ENCODE results near the gene RNASE1.

Gene RNASE1

DNA sequence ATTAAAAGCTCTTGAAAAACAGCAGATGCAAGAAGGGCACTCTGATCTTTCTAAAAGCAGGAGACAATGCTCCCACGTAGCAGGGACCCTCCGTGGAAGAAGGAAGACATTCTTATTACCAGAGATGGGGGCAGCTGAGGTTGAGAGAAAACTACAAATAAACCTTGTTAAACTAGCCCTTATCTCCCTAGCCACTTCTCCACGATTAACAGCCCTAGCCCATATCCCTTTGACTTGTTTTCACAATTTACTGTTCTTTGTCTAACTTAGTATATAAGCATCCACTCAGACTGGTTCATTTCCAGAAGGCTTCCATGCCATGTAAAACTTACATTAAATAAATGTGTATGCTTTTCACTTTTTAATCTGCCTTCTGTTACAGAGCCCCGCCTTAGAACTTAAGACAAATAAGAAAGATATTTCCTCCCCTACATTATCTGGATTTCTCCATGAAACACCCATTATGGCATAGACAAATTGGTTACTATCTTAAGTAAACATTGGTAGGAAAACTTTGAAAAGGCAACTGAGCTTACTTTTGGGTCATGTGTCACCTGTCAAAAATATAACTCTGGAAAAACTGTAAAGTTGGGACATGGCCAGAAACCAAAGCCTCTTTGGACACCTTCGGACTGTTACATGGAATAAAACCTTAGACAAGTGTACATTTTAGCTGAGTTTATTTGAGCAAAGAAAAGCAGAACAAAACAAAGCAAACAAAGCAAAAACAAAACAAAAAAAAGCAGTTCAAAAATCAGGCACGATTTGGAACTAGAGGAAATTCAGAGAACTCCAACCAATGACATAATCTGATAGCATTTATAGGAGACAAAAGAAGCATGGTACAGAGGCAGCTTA lies 4.9 kb upstream of the RNASE1 start:
- no peak for DNase-seq

DNA sequence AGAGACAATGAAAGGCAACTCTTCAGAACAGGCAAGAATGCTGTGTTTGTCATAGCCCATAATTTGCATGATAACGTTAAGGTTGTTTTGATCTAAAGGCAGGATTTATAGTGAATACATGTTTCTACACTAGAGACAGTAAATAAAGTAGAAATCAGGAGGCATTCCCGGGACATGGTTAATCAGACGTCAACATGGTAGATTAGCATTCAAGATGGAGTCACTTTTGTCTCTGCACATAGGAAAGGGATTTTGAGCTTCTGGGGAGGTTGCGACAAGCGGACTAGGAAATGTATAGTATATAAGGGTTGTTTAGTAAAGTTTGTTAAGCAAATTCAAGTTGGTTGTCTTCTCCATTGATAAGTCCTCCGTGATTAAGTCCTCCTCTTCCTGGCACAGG lies 2.8 kb upstream of the RNASE1 start:
- DNase-seq: no peak

DNA sequence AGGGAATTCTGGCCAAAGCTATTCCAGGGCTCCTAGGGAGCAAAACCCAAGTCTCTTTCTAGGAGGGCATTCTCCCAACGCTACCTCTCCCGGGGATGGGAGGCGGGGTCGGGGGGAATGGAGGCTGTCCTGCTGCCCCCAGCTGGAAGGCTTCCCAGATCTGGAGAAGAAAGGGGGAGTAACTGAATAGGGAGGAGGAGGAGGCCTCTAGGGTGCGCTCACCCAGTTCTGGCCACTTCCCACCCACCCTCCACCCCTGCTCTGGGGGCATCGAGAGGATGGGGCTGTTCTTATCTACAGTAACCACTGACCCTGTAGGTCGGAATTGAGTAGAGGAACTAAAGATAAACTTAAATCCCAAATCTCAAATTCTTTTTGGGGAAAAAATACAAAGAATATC lies 579 bp upstream of the RNASE1 start:
- DNase-seq: no peak

DNA sequence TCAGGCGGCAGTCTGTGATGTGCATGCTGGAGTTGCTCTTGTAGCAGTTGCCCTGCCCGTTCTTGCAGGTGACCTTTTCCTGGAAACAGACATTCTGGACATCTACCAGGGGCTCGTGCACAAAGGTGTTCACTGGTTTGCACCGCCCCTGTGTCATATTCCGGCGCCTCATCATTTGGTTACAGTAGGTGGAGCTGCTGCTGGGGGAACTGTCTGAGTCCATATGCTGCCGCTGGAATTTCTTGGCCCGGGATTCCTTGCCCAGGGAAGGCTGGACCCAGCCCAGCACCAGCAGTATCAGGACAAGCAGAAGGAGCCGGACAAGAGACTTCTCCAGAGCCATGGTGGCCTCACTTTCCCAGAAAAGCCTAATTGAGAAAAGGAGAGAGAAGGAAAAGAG lies 918 bp downstream of the RNASE1 start:
- DNase-seq: no peak

DNA sequence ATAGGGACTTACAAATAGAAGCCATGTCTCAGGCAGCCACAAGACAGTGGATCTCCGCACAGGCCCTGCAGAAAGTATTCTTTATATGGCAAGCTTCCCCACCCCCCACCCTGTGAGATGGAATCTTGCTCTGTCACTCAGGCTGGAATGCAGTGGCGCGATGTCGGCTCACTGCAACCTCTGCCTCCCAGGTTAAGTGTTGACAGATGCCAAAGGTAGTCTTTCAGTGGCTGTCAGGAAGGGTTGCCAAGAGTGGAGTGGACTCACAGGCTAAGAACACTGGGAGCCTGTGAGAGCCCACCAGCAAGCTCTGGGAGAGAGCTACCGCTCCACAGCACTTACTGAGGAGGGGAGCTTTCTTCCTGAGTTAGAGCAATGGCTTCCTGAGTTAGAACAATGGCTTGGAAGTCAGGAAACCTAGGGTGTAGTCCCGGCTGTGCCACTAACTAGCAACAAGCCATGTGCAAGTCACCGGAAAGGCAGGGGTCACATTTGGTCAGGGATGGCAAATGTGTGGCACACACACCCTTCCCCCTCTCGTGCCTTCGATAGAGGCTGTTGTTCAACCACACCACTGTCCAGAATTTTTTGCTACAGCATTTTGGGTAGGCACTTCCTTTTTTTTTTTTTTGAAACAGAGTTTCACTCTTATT lies 2.6 kb downstream of the RNASE1 start:
- DNase-seq: no peak

DNA sequence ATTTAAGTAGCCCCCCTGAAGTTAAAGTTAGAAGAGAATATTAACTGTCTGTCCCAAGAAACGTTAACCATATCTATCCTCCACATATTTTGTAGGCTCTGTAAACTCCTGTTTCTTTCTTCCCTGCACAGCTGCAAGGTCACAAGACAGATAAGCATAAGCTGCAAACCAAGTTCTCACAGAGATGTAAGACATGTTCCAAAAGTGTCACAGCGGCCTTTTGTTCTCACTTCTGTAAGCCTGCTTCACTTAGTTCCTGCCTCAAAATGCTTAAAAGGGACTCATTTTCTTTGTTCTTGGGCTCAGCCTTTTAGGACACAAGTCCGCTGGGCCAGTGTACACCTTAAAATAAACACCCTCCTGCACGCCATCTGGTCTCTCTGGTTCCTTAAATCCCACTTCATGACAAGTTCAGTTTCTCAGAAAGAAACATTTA lies 3.2 kb downstream of the RNASE1 start:
- DNase-seq: no peak

DNA sequence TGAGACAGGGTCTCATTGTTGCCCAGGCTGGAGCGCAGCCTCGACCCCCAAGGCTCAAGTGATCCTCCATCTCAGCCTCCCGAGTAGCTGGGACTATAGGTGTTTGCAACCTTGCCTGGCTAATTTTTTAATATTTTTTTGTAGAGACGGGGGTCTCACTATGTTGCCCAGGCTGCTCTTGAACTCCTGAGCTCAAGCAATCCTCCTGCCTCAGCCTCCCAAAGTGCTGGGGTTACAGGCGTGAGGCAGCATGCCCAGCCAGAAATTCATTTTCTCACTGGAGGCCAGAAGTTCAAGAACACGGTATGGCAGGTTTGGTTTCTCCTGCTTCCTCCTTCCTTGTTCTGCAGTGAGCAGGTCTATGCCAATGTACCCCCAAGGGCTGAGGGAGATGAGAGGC lies 3.7 kb downstream of the RNASE1 start:
- no peak for DNase-seq

DNA sequence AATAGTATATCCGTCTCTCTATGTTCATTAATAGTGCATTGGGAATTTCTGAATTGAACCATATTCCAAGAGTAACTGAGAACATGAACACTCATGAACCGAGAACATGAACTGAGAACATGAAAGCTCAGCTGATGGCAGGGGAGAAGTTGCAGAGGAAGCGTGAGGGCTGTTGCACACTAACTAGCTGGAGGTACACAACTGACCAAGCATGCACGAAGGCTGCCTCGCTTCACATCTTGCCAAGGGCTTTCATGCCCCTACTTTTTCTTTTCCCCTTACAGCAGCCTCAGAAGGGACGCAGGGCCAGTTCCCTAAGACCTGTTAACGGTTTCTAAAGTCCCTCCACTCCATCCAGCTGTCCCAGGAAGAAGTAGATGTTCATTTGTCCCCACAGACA lies 4.3 kb downstream of the RNASE1 start:
- DNase-seq: no peak

DNA sequence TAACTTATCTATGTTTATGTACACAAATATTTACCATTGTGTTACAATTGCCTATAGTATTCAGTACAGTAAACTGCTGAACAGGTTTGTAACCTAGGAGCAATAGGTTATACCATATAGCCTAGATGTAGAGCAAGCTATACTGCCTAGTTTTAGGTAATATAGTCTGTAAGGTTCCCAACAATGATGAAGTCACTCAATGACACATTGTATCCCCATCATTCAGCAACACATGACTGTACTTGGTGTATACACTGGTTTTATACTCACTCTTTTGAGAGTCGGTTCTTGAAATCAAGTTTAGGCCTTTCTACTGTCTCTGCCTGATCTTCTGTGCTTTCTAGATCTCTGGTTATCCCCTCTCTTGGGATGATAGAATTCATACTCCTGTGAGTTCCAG lies 5.5 kb downstream of the RNASE1 start:
- DNase-seq: no peak

DNA sequence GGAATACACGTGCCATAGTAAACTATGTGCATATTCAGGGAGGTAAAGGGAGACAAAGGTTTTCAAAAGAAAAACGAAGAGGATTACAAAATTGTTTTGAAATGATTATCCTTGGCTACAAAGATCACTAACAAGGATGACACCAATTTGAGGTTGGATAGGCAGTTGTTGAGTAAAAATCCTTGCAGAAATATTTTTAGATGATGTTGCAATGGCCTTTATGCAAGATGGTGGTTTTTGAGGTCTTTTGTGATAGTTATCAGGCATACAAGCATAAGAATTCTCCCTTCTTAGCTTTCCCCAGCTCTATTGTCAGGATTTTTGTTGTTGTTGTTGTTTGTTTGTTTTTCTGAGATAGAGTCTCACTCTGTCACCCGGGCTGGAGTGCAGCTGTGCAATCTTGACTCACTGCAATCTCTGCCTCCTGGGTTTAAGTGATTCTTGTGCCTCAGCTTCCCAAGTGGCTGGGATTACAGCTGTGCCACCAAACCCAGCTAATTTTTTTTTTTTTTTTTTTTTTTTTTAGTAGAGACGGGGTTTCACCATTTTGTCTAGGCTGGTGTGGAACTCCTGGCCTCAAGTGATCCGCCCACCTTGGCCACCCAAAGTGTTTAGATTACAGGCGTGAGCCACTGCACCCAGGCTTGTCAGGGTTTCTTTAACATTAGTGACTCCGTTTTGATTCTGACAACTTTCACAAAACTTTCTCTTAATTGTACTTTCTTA lies 7.8 kb downstream of the RNASE1 start:
- no peak for DNase-seq

DNA sequence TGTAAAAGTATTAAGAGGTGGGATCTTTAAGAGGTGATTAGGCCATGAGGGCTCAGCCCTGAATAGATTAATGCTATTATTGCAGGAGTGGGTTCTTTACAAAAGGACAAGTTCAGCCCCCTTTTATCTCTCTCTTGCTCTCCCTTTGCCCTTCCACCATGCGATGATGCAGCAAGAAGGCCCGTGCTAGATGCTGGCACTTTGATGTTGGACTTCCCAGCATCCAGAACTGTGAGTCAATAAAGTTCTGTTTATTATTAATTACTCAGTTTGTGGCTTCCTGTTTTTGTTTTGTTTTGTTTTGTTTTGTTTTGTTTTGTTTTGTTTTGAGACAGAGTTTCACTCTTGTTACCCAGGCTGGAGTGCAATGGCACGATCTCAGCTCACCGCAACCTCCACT lies 10.1 kb downstream of the RNASE1 start:
- DNase-seq: no peak

DNA sequence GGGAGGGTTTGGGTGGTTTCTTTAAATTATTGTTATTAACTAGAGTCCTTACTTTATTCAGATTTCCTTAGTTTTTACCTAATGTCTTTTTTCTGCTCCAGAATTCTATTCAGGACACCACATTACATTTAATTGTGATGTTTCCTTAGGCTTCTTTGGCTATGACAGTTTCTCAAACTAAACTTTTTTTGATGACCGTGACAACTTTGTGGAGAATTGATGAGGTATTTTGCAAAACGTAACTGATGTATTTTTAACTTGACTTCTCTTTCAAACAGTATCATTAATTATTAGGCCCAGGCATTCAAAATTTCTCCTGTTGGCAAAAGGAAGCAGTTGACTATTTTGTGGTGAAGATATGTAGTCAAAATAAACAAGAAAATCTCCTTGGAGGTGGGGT lies 11.0 kb downstream of the RNASE1 start:
- DNase-seq: no peak

DNA sequence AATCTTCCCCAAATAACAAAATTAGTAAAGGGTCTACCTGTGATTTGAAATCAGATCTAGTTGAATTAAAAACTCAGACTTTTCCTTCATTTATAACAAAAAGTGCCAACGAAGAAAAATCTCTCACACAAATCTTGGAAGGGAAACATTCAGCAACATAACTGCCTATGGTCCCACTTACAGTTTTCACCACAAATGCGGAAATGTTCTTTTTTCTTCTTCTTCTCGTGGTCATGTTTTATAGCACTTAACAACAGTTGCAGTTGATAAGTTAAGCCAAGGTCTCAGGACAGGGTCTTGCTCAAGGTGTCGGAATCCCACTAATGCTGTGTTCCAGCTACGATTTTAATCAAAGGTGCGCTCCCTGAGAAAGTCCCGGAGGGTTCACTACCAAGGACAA lies 11.5 kb downstream of the RNASE1 start:
- no peak for DNase-seq

DNA sequence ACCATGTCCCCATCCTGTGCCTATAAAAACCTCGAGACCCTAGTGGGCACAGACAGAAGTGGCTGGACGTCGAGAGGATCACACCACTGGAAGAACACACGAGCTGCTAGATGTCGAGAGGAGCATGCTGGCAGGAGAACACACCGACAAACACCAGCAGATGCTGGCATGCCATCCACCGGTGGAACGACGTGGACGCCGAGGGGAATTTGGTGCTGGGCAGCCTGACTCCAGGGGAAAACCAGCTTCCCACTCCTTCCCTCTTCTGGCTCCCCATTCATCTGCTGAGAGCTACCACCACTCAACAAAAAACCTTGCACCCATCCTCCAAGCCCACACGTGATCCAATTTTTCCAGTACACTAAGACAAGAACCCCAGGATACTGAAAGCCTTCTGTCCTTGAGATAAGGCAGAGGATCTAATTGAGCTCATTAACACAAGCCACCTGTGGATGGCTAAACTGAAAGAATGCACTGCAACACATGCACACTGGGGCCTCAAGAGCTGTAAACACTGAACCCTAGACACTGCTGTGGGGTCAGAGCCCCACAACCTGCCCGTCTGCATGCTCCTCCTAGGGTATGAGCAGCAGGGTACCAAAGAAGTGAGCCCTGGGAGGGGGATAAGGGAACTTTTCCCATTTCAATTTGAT lies 12.1 kb downstream of the RNASE1 start:
- no peak for DNase-seq

DNA sequence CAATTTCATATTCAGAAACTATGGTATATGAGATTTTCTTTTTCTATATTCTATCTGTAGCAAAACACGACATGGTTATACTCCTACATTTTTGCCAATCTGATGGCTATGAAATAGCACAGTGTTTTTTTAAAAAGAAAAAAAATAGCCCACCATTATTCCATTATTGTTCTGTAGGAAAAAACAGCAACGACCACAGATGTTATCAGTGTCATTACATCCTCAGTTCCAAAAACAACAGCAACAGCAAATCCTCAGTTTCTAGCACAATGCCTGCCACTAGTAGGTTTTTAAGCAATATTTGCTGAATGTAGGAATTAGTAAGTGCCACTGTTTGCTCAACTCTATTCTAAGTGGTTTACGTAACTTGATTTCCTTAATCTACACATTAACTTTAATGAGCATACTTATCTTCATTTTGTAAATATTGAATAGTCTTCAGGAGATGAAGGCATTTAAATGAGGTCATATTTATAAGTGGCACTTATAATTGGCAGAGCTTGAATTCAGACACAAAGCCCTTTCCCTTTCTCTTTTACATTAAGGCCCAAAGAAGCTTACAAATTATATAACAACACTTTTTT lies 13.3 kb downstream of the RNASE1 start:
- no peak for DNase-seq

DNA sequence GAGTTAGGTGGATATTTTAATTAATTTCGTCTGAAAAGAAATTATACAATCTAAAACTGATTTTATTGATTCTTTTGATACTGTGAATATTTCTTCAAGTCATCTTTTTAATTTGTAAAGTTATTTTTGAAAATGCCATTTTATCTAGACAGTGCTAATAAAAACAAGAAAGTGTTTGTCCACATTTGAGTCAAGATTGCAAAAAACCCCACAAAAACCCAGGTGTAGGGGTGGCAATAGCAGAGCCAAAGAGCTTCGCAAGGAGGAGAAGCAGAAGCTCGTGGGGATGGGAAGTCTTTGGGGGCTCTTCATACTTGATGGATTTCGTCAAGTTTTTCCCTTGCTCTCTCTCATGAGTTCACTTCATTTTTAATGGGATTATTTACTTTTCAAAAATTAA lies 15.6 kb downstream of the RNASE1 start:
- DNase-seq: no peak

DNA sequence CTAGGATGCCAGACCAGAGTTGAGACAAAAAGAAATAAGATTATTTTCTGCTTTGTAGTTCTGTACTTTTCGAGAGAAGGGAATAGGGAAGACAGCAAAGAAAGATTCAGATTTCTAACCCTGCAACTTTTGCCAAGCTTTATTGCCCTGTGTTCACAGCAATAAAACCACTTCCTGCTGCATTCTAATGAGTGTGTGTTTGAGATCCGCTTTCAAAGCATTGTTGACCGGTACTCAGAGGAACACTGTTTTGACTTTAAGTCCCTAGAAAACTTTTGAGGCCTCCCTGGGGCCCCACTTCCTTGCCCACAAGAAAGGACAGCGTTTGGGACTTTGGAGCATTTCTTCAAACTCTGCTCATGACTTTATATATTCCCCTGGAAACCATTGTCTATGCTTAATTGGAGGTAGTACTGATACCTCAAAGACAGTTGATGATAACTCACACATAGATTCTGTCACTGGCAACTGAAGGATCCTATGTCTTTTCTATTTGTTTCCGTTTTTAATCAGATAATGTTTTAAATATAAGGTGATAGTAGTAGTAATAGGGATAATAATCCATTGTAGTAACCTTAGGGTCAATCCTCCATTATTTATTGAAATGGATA lies 20.3 kb downstream of the RNASE1 start:
- DNase-seq: no peak

DNA sequence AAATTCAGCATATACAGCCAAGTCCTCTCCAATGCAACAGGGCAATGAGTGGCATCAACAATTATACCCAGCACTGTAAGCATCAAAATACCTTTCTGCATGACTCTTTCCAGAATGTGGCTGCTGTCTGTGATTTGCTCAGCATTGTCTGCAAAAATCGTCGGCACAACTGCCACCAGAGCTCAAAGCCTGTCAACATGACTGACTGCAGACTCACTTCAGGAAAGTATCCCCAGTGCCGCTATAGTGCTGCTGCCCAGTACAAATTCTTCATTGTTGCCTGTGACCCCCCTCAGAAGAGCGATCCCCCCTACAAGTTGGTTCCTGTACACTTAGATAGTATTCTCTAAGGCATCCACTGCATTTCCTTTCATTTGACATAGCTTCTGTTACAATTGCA lies 20.8 kb downstream of the RNASE1 start:
- no peak for DNase-seq

DNA sequence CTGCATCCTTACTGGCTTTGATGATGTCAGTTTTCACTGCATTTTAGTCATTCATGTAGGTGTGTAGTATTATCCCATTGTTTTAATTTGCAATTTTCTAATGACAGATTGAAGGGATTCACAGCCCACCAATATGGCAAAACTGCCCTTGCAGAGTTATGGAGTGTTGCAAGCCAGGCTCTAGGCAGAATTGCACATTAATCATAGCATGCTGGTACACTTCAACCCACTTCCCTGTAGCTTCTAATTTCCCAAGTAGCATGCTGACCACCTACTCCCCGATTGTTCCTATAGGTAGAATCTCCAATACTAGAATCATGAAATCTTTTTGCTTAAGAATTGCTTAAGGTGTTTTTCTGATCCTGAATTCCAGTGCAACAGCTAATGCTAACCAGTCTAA lies 26.7 kb downstream of the RNASE1 start:
- no peak for DNase-seq

DNA sequence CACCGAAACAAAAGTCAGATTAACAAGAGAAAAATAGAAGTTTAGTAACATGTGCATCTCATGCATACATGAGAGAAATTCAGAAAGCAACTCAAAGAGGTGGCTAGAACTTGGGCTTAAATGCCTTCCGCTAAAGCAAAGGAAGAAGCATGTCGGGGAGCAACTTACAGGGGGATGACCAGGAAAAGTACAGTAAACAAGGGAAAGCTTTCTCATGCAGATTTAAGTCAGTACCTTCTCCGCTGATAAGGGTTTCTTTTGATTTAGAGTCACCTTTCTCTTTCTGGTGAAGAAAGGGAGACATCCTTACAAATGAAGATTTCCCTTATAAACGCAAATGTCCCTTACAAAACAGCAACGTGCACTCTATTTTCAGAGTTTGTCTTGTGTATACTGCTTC lies 27.6 kb downstream of the RNASE1 start:
- DNase-seq: no peak

DNA sequence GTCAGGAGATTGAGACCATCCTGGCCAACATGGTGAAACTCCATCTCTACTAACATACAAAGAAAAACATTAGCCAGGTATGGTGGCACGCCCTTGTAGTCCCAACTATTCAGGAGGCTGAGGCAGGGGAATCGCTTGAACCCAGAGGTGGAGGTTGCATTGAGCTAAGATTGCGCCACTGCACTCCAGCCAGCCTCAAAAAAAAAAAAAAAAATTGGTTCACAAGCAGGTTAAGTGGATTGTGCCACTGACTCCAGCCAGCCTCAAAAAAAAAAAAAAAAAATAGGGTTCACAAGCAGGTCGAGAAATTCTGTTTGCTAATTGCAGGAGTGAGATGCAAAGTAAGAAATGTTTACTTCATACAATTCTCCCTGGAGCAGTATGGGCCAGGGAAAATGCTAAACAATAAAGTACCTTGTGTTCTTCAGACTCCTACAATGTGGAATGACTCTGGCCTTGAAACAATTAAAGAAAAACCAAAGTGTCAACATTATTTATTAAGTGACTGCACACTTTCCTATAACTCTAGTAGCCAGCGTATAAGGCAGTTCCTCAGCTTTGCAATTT lies 28.3 kb downstream of the RNASE1 start:
- no peak for DNase-seq

DNA sequence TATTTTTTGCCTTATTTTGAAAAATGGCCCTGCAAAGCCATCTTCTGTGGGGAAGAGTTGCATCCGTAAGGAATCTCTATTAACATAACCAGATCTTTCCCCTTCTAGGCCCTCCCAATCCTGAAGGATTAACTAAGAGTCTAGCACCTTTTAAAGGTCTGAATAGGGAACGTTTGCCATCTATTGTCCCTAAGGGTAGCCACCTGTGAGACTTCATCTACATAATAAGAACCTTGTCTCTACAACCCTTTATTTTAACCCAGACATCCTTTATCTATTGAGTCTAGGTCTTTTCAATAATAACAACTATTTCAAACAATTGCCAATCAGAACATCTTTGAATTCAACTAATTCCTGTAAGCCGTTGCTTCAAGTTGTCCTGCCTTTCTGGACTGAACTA lies 30.0 kb downstream of the RNASE1 start:
- no peak for DNase-seq

Measured in SW 1271 (cell line).